Activated naive CD8-positive, alpha-beta T cell treated with anti-CD3 and anti-CD28 coated beads, Interleukin-2, amount 10 ng/mL, durations not matched to agents 7 days and 5 days (primary cell): ENCODE data around the gene LDLRAD4. TPM values are rescaled to one million over a fixed set of nuclear protein-coding genes. Genes with fewer than 3 reads are reported as not detected.

Experiments used
- ATAC-seq: fragments of 150-1000 bp; cut with Tn5 transposase; one replicate; pipeline ENCODE4 v1.10.0; 2021; ENCODE audit warnings: low read depth, moderate library complexity
- POLR2A ChIA-PET: fragments of 350-600 bp; sonication (Branson Sonifier 250); formaldehyde crosslinking; loops from one replicate; lab custom pipeline; 2021; ENCODE audit warnings: antibody characterized with exemption; lab: Charles Lee
- DNase-seq: peaks from one replicate; pipeline ENCODE4 v3.0.0; 2021
- H3K27ac Mint-ChIP-seq: one replicate; pipeline ENCODE4 v1.8.0; 2022; ENCODE audit warnings: mild to moderate bottlenecking, mixed read lengths
- H3K27me3 Mint-ChIP-seq: one replicate; pipeline ENCODE4 v1.8.0; 2022; ENCODE audit warnings: mild to moderate bottlenecking, moderate library complexity, mixed read lengths
- H3K36me3 Mint-ChIP-seq: one replicate; pipeline ENCODE4 v1.8.0; 2021; ENCODE audit warnings: mild to moderate bottlenecking, mixed read lengths
- H3K4me1 Mint-ChIP-seq: one replicate; pipeline ENCODE4 v1.8.0; 2021; ENCODE audit warnings: mixed read lengths
- H3K4me3 Mint-ChIP-seq: one replicate; pipeline ENCODE4 v1.8.0; 2022; ENCODE audit warnings: mild to moderate bottlenecking, moderate library complexity, mixed read lengths
- H3K9me3 Mint-ChIP-seq: one replicate; pipeline ENCODE4 v1.8.0; 2021; ENCODE audit warnings: mixed read lengths
- total RNA-seq, 2 experiments: library from RNA; stranded (reverse); gene quantifications; one replicate each; pipeline ENCODE4 v1.2.3, GENCODE V29; 2021

LDLRAD4 gene
- total RNA-seq, 2 experiments from 2014 or later: 40.3 to 44.3 TPM

DNA sequence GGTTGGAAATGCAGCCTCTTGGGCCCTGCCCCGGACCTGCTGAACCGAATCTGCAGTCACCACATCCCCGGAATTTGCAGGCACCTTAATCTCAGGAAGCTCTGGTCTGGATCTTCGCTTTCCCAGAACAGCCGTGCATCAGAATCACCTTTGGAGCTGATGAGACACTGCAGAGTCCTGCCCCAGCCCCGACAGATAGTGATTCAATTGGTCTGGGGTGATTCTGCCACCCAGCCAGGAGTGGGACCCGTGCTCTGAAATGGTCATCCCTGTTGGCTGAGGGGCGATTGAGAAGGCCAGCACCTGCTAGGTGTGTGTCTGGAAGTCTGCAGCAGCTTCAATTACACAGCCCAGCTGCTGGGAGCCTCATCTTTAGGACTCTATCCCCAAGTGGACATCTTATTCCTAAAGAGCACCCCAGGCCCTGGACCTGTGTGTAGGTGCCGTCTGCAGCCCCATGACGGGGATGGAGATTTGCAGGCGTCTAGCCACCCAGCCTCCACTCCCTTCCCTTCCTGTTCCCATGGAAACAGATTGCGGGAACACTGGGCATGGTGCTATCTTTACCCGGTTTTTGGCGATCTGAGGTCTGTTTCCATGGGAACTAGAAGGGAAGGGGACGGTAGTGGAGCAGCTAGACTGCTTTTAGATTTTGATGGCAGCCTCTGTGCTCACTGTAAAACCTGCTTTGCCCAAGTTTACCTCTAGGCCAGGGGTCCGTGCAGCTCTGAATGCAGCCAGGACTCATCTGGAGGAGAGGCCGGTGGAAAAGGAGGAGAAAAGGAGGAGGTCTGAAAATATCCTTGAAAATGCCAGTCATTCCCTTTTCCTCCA, 156.1 kb downstream of the LDLRAD4 start:
- no peaks in the 10 kb centered on the region for H3K36me3 Mint-ChIP-seq
- H3K4me3 Mint-ChIP-seq: no peak overlapping the region
- DNase-seq: no peak
- H3K9me3 Mint-ChIP-seq: no peaks in the 10 kb centered on the region
- ATAC-seq: no peak
- H3K4me1 Mint-ChIP-seq: peaks cover 49% of the 10 kb centered on the region
- no peaks in the 10 kb centered on the region for H3K27me3 Mint-ChIP-seq
- POLR2A ChIA-PET: interaction anchor here (0.9 to 1.4 kb wide), 2 partner anchors 22 to 71 kb away, joined by 3 read pairs; no protein-coding TSS in a partner anchor
- H3K27ac Mint-ChIP-seq: no peak overlapping the region

- POLR2A ChIA-PET: interaction anchor here (0.9 to 2.1 kb wide), 4 partner anchors 22 to 159 kb away, joined by 3 to 8 read pairs (median 4); partner anchors contain the start of gene LDLRAD4
- H3K4me1 Mint-ChIP-seq: peaks cover 48% of the 10 kb centered on the region
- ATAC-seq (peak; percentile 66), DNase-seq (peak; percentile 66)
- peak overlapping the region; percentile 64 for H3K4me3 Mint-ChIP-seq
- peak overlapping the region; percentile 92 for H3K27ac Mint-ChIP-seq
- no peaks in the 10 kb centered on the region for H3K9me3 Mint-ChIP-seq
- no peaks in the 10 kb centered on the region for H3K36me3 Mint-ChIP-seq
- H3K27me3 Mint-ChIP-seq: no peaks in the 10 kb centered on the region
Measured at GRCh38 chr18:13375302-13376255, 157.0 kb downstream of the LDLRAD4 start.

DNA sequence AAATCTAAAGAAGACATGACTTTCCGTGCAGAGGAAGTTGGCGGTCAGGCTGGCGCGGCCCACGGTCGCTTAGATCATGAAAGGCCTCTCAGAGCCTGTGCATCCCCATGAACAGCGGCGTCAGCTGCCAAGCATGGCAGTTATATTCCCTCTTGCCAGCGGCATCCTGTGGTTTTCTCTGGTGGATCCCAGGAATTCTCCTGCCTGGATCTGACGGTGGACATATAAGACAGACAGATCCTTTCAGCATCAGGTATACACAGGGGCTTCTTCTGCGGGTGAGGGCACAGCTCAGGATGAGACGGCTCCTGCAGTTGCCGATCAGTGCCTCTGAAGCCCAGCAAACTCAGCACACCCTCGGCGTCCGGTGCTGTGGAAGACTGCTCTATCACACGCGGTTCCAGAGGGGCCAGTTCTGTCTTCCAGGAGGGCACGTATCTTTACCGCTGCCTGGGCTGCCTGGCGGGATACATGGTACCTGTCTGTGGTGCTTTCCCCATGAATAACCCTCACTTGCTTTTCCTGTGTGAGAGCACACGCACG, 157.8 kb downstream of the LDLRAD4 start:
- peak; percentile 26 for ATAC-seq
- H3K4me1 Mint-ChIP-seq: peaks cover 51% of the 10 kb centered on the region
- H3K4me3 Mint-ChIP-seq: peak overlapping the region; percentile 64
- peak; percentile 44 for DNase-seq
- H3K9me3 Mint-ChIP-seq: no peaks in the 10 kb centered on the region
- H3K36me3 Mint-ChIP-seq: no peaks in the 10 kb centered on the region
- H3K27me3 Mint-ChIP-seq: no peaks in the 10 kb centered on the region
- POLR2A ChIA-PET: interaction anchor here (0.9 to 2.1 kb wide), 4 partner anchors 40 to 236 kb away, joined by 3 to 8 read pairs (median 4); partner anchors contain the start of gene LDLRAD4
- peak overlapping the region; percentile 92 for H3K27ac Mint-ChIP-seq

- peak; percentile 71 for DNase-seq
- Mint-ChIP-seq H3K9me3 (no peaks in the 10 kb centered on the region), H3K4me3 (peak overlapping the region; percentile 64), H3K27ac (peak overlapping the region; percentile 92), H3K27me3 (no peaks in the 10 kb centered on the region), H3K36me3 (no peaks in the 10 kb centered on the region), H3K4me1 (peaks cover 53% of the 10 kb centered on the region)
- ATAC-seq: peak; percentile 73
- POLR2A ChIA-PET: interaction anchor here (0.9 to 2.1 kb wide), 5 partner anchors 40 to 235 kb away, joined by 3 to 8 read pairs (median 3); partner anchors contain the start of gene LDLRAD4
Measured at GRCh38 chr18:13376841-13377351, 158.3 kb downstream of the LDLRAD4 start.

DNA sequence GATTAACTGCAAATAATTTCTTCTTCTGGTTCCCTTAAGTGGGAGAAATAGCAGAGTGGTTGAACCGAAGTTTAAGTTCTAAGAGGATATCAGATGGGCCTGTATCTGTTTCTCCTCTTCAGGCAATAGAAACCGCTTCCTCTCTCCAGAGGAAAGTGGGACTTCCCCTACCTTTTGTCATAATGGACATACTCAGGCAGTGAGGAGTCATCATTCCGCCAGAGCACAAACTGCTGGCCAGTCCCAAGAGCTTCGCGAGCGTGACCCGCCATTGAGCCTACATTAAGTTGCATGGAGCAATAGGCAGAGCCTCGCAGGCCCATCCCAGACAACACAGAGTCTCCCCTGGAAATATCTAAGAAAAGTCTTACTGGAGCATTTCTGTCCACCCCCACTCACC, 158.9 kb downstream of the LDLRAD4 start:
- POLR2A ChIA-PET: interaction anchor here (0.8 to 1.5 kb wide), 4 partner anchors 161 to 242 kb away, joined by 3 to 4 read pairs (median 3); no protein-coding TSS in a partner anchor
- no peaks in the 10 kb centered on the region for H3K36me3 Mint-ChIP-seq
- peak overlapping the region; percentile 64 for H3K4me3 Mint-ChIP-seq
- no peak for DNase-seq
- H3K27ac Mint-ChIP-seq: peak overlapping the region; percentile 92
- no peaks in the 10 kb centered on the region for H3K27me3 Mint-ChIP-seq
- peaks cover 53% of the 10 kb centered on the region for H3K4me1 Mint-ChIP-seq
- H3K9me3 Mint-ChIP-seq: no peaks in the 10 kb centered on the region
- peak; percentile 27 for ATAC-seq

DNA sequence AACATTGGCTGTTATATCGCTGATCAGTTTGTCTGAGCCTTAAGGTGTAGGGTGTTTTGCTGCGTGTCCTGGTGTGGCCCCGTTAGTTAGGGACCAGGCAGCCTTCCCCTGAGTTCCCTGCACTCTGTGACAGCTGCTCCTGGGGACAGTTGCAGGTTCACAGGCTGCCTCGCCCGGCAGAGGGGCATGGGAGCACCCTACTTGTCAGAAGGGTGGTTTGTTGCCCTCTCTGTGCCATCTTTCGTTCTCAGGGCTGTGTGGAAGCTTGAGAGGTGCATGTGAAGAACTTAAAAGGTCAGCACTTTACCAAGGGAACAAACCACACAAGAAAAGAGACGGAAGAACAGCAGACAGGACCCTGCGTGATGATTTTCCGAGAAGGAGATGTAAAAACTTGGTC, 159.6 kb downstream of the LDLRAD4 start:
- POLR2A ChIA-PET: interaction anchor here (0.7 to 0.8 kb wide), 2 partner anchors 160 to 241 kb away, joined by 3 read pairs; no protein-coding TSS in a partner anchor
- Mint-ChIP-seq H3K27me3 (no peaks in the 10 kb centered on the region), H3K36me3 (no peaks in the 10 kb centered on the region), H3K27ac (peak overlapping the region; percentile 92), H3K4me3 (no peak overlapping the region), H3K9me3 (no peaks in the 10 kb centered on the region), H3K4me1 (peaks cover 60% of the 10 kb centered on the region)
- ATAC-seq (no peak), DNase-seq (no peak)

GRCh38 chr18:13379062-13379865, 160.7 kb downstream of the LDLRAD4 start:
- Mint-ChIP-seq H3K36me3 (no peaks in the 10 kb centered on the region), H3K27me3 (no peaks in the 10 kb centered on the region), H3K4me3 (no peak overlapping the region), H3K27ac (no peak overlapping the region), H3K4me1 (peaks cover 63% of the 10 kb centered on the region), H3K9me3 (no peaks in the 10 kb centered on the region)
- DNase-seq (no peak), ATAC-seq (no peak)
- POLR2A ChIA-PET: interaction anchor here (0.6 to 0.9 kb wide), 2 partner anchors 26 to 86 kb away, joined by 3 read pairs; no protein-coding TSS in a partner anchor

GRCh38 chr18:13379930-13380690, 161.6 kb downstream of the LDLRAD4 start:
- Mint-ChIP-seq H3K36me3 (peaks cover 2% of the 10 kb centered on the region), H3K27ac (peak overlapping the region; percentile 4), H3K4me1 (peaks cover 62% of the 10 kb centered on the region), H3K4me3 (no peak overlapping the region), H3K27me3 (no peaks in the 10 kb centered on the region), H3K9me3 (peaks cover 5% of the 10 kb centered on the region)
- POLR2A ChIA-PET: no interaction called here
- DNase-seq (no peak), ATAC-seq (no peak)

DNA sequence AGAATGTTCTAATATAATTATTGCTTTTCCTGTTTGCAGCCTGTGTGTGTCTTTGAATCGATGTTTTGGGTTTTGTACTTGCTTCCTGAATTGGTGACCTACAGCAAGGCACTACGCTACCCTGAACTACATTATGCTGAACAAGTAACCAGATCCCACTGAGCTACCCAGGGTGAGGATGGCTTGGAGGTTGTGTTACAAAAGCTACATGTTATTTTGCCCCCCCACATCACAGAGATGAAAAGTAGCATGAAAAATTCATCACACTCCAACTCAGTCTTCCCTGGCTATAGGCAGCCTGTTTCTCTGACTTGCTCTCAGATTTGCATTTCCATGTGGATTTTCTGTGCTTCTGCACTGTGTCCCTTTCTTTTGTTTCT, 162.1 kb downstream of the LDLRAD4 start:
- Mint-ChIP-seq H3K9me3 (peaks cover 8% of the 10 kb centered on the region), H3K27me3 (no peaks in the 10 kb centered on the region), H3K27ac (no peak overlapping the region), H3K36me3 (peaks cover 2% of the 10 kb centered on the region), H3K4me3 (peak overlapping the region; percentile 9), H3K4me1 (peaks cover 57% of the 10 kb centered on the region)
- no peak for DNase-seq
- POLR2A ChIA-PET: interaction anchor here (1.5 kb wide), 1 partner anchor 164 kb away, joined by 3 read pairs; no protein-coding TSS in a partner anchor
- ATAC-seq: no peak

DNA sequence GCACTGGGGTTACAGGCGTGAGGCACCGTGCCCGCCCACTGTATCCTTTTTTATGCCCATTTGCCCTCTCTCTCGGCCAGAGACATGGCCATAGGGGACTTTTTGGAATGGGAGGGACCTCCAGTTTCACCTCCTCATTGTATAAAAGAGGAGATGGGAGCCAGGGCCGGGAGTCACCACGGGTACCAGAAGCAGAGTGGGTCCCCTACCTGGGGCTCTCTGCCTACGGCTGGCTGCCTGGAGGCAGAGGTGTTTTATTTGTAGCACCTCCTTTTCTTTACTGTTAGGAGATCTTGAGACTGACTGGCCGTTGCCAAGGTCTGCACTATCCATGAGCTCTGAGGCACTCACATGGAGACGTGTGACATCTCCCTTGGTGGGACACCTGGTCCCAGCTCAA, 162.8 kb downstream of the LDLRAD4 start:
- Mint-ChIP-seq H3K27ac (peak overlapping the region; percentile 95), H3K9me3 (peaks cover 8% of the 10 kb centered on the region), H3K27me3 (no peaks in the 10 kb centered on the region), H3K4me3 (peak overlapping the region; percentile 88), H3K4me1 (peaks cover 50% of the 10 kb centered on the region), H3K36me3 (peaks cover 2% of the 10 kb centered on the region)
- ATAC-seq (no peak), DNase-seq (no peak)
- POLR2A ChIA-PET: interaction anchor here (1.5 kb wide), 1 partner anchor 165 kb away, joined by 3 read pairs; no protein-coding TSS in a partner anchor

- Mint-ChIP-seq H3K27ac (peak overlapping the region; percentile 95), H3K36me3 (peaks cover 2% of the 10 kb centered on the region), H3K27me3 (no peaks in the 10 kb centered on the region), H3K9me3 (peaks cover 8% of the 10 kb centered on the region), H3K4me1 (peaks cover 44% of the 10 kb centered on the region), H3K4me3 (peak overlapping the region; percentile 88)
- POLR2A ChIA-PET: interaction anchor here (1.5 kb wide), 1 partner anchor 165 kb away, joined by 3 read pairs; no protein-coding TSS in a partner anchor
- DNase-seq: peak; percentile 51
- peak; percentile 48 for ATAC-seq
Measured at GRCh38 chr18:13381944-13382365, 163.4 kb downstream of the LDLRAD4 start.
